ENCODE data around the gene JPT1.

Gene JPT1

GRCh38 chr17:75103601-75104554 is 50.4 kb downstream of the JPT1 start:
- DNase-seq: no peak

GRCh38 chr17:75102385-75102821 is 51.9 kb downstream of the JPT1 start:
- no peak for DNase-seq

GRCh38 chr17:75099881-75100595 is 54.3 kb downstream of the JPT1 start:
- no peak for DNase-seq

GRCh38 chr17:75098861-75099260 is 55.5 kb downstream of the JPT1 start:
- no peak for DNase-seq

- no peak for DNase-seq
These were observed 56.4 kb downstream of the JPT1 start for GRCh38 chr17:75097865-75098264.

- no peak for DNase-seq
These were observed 58.2 kb downstream of the JPT1 start for GRCh38 chr17:75096082-75096625.

- no peak for DNase-seq
These were observed 59.4 kb downstream of the JPT1 start for GRCh38 chr17:75094871-75095399.

- no peak for DNase-seq
These were observed 60.7 kb downstream of the JPT1 start for GRCh38 chr17:75093548-75094158.

GRCh38 chr17:75091855-75092327 is 62.4 kb downstream of the JPT1 start:
- no peak for DNase-seq

GRCh38 chr17:75090871-75091854 is 63.1 kb downstream of the JPT1 start:
- DNase-seq: no peak

- DNase-seq: no peak
These were observed 65.6 kb downstream of the JPT1 start for GRCh38 chr17:75088465-75089417.

GRCh38 chr17:75087558-75088453 is 66.5 kb downstream of the JPT1 start, which contains the start of gene SLC16A5:
Gene SLC16A5 (plus strand): TSS chr17:75087954. CDS start chr17:75093637, 5,683 bp downstream.
- DNase-seq: peak; percentile 45

- no peak for DNase-seq
These were observed 67.1 kb downstream of the JPT1 start for GRCh38 chr17:75087182-75087557.

GRCh38 chr17:75086496-75087181 is 67.7 kb downstream of the JPT1 start:
- DNase-seq: no peak
